M059J (cell line): ENCODE measurements around the gene LAMC1. TPM values are rescaled to one million over a fixed set of nuclear protein-coding genes. Genes with fewer than 3 reads are reported as not detected.

Experiments used
- DNase-seq: peaks from one replicate; pipeline ENCODE4 v3.0.0-alpha.2; 2012; ENCODE audit warnings: low read depth
- total RNA-seq: library from RNA; depleted of rRNA; stranded (reverse); fragments of >200 nt; shearing (Covaris generic); gene quantifications from 2 replicates; pipeline ENCODE4 v1.2.3, GENCODE V29; 2014; rRNA removed

The LAMC1 gene
- 161 and 321 TPM in 2 replicates for total RNA-seq

- DNase-seq, result peak; percentile 88
Observed at GRCh38 chr1:183023146-183023600, at the start of gene LAMC1. LAMC1 (plus strand) TSS chr1:183023420; CDS start chr1:183023717, 297 bp downstream.

DNA sequence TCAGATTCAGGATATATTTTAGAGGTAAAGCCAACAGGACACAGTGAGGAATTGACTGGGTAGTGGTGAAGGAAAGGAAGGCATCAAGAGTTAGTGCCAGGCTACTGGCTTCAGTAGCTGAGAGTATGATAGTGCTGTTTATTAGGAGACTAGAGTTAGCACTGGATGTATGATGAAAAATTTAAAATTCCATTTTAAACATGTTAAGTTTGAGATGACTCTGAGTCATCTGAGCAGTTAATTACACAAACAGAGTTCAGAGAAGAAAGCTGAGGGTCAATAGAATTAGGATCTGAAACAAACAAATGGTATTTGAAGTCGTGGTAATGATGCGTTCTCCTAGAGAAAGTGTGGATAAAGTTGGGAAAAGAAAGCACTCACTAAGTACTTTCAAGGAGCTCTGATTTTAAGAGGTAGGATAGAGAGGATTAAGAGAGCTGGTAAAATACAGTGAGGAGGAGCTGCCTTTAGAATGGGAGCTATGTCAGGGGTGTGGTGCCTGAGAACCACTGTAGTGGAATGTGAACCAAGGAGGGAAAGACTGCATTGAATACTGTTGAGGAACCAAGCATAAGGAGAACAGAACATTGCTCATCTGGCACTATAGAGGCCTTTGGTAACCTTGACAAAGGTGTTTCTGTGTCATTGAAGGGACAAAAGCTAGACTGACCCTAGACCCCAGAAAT, 48.6 kb upstream of the LAMC1 start:
- no peak for DNase-seq

- DNase-seq, result no peak
Observed at GRCh38 chr1:182977480-182977879, 45.7 kb upstream of the LAMC1 start.

GRCh38 chr1:182978151-182978853, 44.9 kb upstream of the LAMC1 start:
- DNase-seq, result no peak

DNA sequence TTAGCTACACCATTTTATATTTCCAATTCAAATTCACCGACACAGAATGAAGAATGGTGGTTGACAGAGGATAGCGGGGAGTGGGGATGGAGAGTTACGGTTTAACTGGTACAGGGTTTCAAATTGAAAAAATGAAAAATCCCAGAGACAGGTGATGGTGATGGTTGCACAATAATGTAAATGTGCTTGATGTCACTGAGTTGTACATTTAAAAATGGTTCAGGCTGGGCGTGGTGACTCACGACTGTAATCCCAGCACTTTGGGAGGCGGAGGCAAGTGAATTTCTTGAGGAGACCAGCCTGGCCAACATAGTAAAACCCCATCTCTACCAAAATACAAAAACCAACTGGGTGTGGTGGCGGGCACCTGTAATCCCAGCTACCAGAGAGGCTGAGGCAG, 39.1 kb upstream of the LAMC1 start:
- no peak for DNase-seq

GRCh38 chr1:182984621-182985020, 38.6 kb upstream of the LAMC1 start:
- peak; percentile 27 for DNase-seq

DNA sequence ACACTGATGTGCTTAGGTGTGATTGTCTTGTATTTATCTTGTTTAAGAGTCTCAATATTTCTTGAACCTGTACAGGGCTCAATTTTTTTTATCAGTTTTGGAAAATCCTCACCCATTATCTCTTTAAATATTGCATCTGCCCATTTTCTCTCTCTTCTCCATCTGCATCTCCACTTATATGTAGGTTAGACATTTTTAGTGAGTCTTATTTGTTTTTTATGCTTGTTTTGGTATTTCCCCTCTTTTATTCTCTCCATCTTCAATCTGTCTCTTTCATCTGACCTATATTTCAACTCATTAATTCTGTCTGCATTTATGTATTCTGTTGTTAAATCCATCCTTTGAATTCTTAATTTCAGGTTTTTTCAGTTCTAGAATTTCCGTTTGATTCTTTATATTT, 37.3 kb upstream of the LAMC1 start:
- DNase-seq, result no peak

DNA sequence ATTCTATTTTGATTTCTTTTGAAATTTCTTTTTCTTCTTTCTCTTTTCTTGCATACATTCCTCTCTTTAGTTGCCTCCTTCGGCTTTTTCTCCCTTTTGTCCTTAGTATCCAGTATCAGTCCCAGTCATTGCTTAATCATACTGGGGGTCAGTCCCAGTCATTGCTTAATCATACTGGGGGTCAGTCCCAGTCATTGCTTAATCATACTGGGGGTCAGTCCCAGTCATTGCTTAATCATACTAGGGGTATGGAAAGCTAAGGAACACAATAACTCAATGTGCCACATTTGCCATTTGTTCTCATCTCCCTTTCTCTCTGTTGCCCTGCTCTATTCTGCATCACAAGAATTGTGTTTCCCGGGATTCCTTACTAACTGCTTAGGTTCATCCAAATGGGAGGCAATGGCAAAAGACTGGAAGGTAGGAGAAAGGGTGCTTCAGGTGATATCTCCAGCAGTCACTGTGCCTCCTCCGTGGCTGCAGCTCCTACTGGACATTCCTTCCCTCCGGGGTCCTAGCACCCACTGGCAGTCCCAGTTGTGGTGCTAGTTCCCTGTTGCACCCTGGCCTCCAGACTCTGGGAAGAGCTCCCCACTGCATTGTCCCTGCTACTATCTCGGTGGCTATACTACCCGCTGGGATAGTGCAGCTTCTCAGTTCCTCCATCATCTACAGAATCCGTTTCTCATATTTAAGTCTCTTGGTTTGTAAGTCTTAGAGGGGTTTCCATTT, 32.6 kb upstream of the LAMC1 start:
- DNase-seq, result peak; percentile 71

DNA sequence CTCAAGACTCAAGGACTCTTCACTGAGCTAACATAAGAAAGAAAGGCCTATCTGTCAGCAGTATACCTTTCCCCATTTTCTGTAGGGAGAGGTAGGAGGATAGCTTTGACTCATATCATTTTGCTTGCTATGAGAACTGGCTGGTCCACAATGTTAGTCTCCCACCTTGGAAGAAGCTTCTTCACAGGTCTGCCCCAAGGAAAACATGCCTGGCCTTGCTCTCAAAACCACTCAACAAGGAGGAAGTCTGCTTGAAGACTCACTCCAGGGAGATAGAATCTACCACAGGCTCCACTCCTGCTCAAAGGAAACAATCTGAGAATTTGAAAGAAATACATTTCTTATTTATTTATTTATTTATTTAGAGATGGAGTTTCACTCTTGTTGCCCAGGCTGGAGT, 29.5 kb upstream of the LAMC1 start:
- DNase-seq, result peak; percentile 35

DNA sequence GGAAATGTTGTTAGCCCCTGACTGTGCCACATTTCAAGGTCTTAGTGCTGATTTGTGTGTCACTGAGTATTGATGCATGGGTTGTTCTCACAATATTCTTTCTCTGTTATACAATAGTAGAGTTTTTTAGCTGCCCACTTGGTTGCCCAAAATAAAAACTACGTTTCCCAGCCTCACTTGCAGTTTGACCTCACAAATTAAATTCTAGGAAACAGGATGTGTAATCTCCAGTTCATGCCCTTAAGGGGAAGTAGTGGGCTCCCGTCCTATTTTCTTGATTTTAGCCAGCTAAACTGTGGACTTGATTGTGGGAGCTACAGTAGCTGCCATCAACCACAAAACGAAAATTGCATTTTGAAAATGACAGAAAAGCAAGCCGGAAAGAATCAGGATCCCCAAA, 27.3 kb upstream of the LAMC1 start:
- DNase-seq, result peak; percentile 30

- DNase-seq, result peak; percentile 71
Observed at GRCh38 chr1:182996816-182997215, 26.4 kb upstream of the LAMC1 start.

DNA sequence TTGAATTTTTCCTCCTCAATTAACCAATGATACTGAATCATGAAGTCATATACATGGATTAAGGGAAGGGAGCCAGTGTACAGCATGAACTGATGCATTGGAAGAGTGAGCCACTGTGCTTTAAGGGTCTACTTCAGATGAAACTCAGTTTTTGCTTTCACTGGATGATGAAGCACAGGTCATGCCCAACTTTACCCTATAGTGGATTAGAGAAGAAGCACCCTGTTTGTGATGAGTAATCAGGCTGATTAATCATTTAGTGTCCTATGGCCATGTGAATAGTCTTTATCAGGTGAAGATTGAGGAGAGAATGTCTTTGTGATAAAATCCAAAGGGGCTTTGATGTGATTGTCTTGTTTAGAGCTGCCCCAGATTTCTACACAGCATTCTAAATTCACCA, 24.7 kb upstream of the LAMC1 start:
- DNase-seq, result no peak

- no peak for DNase-seq
Observed at GRCh38 chr1:183000167-183000962, 22.9 kb upstream of the LAMC1 start.

- DNase-seq, result no peak
Observed at GRCh38 chr1:183002267-183002666, 21.0 kb upstream of the LAMC1 start.

GRCh38 chr1:183002797-183003196, 20.4 kb upstream of the LAMC1 start:
- no peak for DNase-seq

GRCh38 chr1:183003203-183003602, 20.0 kb upstream of the LAMC1 start:
- no peak for DNase-seq

- DNase-seq, result no peak
Observed at GRCh38 chr1:183004141-183004540, 19.1 kb upstream of the LAMC1 start.

DNA sequence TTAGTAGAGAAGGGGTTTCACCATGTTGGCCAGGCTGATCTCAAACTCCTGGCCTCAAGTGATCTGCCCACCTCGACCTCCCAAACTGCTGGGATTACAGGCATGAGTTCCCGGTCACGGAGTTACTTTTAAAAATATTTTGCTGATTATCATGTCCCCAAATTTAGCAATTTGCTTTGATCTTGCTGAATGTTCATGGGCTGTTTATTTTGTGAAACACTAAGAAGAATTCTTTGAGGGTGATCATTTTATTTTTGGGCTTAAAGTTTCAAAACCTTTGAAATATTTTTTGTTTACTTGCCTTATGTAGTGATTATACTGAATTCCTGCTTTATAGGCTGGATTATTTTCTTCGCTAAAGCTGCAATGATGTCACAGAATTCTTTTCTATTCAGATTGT, 11.4 kb upstream of the LAMC1 start:
- DNase-seq, result no peak

DNA sequence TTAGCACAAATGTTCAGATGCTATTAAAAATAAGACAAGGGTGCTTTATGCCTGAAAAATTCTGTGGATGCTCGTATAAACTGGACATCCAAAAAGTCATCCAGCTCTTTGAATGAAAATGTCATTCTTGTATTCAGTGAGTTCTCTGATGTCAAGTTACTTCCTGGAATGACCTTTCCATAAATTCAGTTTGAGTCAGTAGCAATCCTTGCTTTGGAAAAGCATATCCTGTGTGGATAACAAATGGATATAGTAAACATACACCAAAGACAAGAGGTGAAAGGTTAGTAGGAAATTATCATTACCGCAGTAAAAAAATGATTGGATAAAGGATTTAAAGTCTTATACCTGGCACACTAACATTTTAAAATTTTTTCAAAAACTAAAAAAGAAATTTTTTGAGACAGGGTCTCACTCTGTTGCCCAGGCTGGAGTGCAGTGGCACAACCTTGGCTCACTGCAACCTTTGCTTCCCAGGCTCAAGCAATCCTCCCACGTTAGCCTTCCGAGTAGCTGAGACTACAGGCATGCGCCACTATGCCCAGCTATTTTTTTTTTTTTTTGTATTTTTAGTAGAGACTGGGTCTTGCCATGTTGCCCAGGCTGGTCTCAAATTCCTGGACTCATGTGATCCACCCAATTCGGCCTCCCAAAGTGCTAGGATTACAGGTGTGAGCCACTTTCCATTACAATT, 10.8 kb upstream of the LAMC1 start:
- DNase-seq, result no peak

- DNase-seq, result peak; percentile 39
Observed at GRCh38 chr1:183019139-183019740, 4.0 kb upstream of the LAMC1 start.

GRCh38 chr1:183019860-183020259, 3.4 kb upstream of the LAMC1 start:
- DNase-seq, result peak; percentile 75
